ENCODE results near the gene ANAPC1.
A peak's percentile ranks its signal among the peaks of the same experiment; 100 is the strongest.
"Not testable (repeated sequence)": the region's sequence is repeated elsewhere in the genome, so short reads cannot be mapped to it uniquely, and the experiment has no call there.

ANAPC1 gene

GRCh38 chr2:111760697-111761284, 123.2 kb downstream of the ANAPC1 start:
- DNase-seq (ENCODE audit: low spot score in 2 of 2); H3K4me3 Mint-ChIP-seq; H3K36me3 Mint-ChIP-seq; ATAC-seq (ENCODE audit: low read depth); H3K27me3 Mint-ChIP-seq; H3K9me3 Mint-ChIP-seq; H3K4me1 Mint-ChIP-seq; H3K27ac Mint-ChIP-seq: not testable (repeated sequence)

GRCh38 chr2:111752533-111752932, 131.5 kb downstream of the ANAPC1 start:
- not testable (repeated sequence) for H3K9me3 Mint-ChIP-seq; H3K27me3 Mint-ChIP-seq; ATAC-seq (ENCODE audit: low read depth); DNase-seq (ENCODE audit: low spot score in 2 of 2); H3K27ac Mint-ChIP-seq; H3K4me3 Mint-ChIP-seq; H3K36me3 Mint-ChIP-seq; H3K4me1 Mint-ChIP-seq

- H3K9me3 Mint-ChIP-seq; ATAC-seq (ENCODE audit: low read depth); H3K27me3 Mint-ChIP-seq; H3K27ac Mint-ChIP-seq; H3K4me1 Mint-ChIP-seq; H3K36me3 Mint-ChIP-seq; DNase-seq (ENCODE audit: low spot score in 2 of 2); H3K4me3 Mint-ChIP-seq: not testable (repeated sequence)
Measured at GRCh38 chr2:111750641-111751040, 133.4 kb downstream of the ANAPC1 start.

GRCh38 chr2:111748429-111748828, 135.6 kb downstream of the ANAPC1 start:
- not testable (repeated sequence) for H3K4me1 Mint-ChIP-seq; H3K36me3 Mint-ChIP-seq; DNase-seq (ENCODE audit: low spot score in 2 of 2); H3K27ac Mint-ChIP-seq; H3K27me3 Mint-ChIP-seq; ATAC-seq (ENCODE audit: low read depth); H3K4me3 Mint-ChIP-seq; H3K9me3 Mint-ChIP-seq

GRCh38 chr2:111747410-111748115, 136.4 kb downstream of the ANAPC1 start:
- H3K27me3 Mint-ChIP-seq, H3K4me1 Mint-ChIP-seq, H3K9me3 Mint-ChIP-seq, H3K4me3 Mint-ChIP-seq, H3K27ac Mint-ChIP-seq, H3K36me3 Mint-ChIP-seq: not testable (repeated sequence)
- ATAC-seq (ENCODE audit: low read depth) (peak; percentile 94), DNase-seq (ENCODE audit: low spot score in 2 of 2) (peak; percentile 44 to 56)

GRCh38 chr2:111744751-111745150, 139.2 kb downstream of the ANAPC1 start:
- not testable (repeated sequence) for ATAC-seq (ENCODE audit: low read depth); H3K9me3 Mint-ChIP-seq; H3K27ac Mint-ChIP-seq; H3K4me1 Mint-ChIP-seq; H3K27me3 Mint-ChIP-seq; H3K36me3 Mint-ChIP-seq; DNase-seq (ENCODE audit: low spot score in 2 of 2); H3K4me3 Mint-ChIP-seq

GRCh38 chr2:111741517-111741916, 142.5 kb downstream of the ANAPC1 start:
- H3K4me1 Mint-ChIP-seq; DNase-seq (ENCODE audit: low spot score in 2 of 2); H3K27ac Mint-ChIP-seq; H3K4me3 Mint-ChIP-seq; ATAC-seq (ENCODE audit: low read depth); H3K27me3 Mint-ChIP-seq; H3K9me3 Mint-ChIP-seq; H3K36me3 Mint-ChIP-seq: not testable (repeated sequence)

- ATAC-seq (ENCODE audit: low read depth) = peak; percentile 76
- H3K4me1 Mint-ChIP-seq, H3K27ac Mint-ChIP-seq, H3K9me3 Mint-ChIP-seq, H3K36me3 Mint-ChIP-seq, H3K4me3 Mint-ChIP-seq, H3K27me3 Mint-ChIP-seq: not testable (repeated sequence)
- peak in 1 of 2 donors; percentile 16 for DNase-seq (ENCODE audit: low spot score in 2 of 2)
Measured at GRCh38 chr2:111735838-111736721, 147.9 kb downstream of the ANAPC1 start.

GRCh38 chr2:111735420-111735819, 148.6 kb downstream of the ANAPC1 start:
- not testable (repeated sequence) for H3K27ac Mint-ChIP-seq; H3K4me1 Mint-ChIP-seq; ATAC-seq (ENCODE audit: low read depth); H3K9me3 Mint-ChIP-seq; H3K27me3 Mint-ChIP-seq; H3K4me3 Mint-ChIP-seq; DNase-seq (ENCODE audit: low spot score in 2 of 2); H3K36me3 Mint-ChIP-seq

- not testable (repeated sequence) for H3K27ac Mint-ChIP-seq; H3K4me1 Mint-ChIP-seq; H3K4me3 Mint-ChIP-seq; ATAC-seq (ENCODE audit: low read depth); H3K27me3 Mint-ChIP-seq; H3K36me3 Mint-ChIP-seq; DNase-seq (ENCODE audit: low spot score in 2 of 2); H3K9me3 Mint-ChIP-seq
Measured at GRCh38 chr2:111729812-111730458, 154.1 kb downstream of the ANAPC1 start.

GRCh38 chr2:111727611-111728110, 156.3 kb downstream of the ANAPC1 start:
- ATAC-seq (ENCODE audit: low read depth); H3K9me3 Mint-ChIP-seq; H3K4me3 Mint-ChIP-seq; H3K4me1 Mint-ChIP-seq; H3K27me3 Mint-ChIP-seq; H3K36me3 Mint-ChIP-seq; DNase-seq (ENCODE audit: low spot score in 2 of 2); H3K27ac Mint-ChIP-seq: not testable (repeated sequence)

- not testable (repeated sequence) for H3K4me1 Mint-ChIP-seq; H3K36me3 Mint-ChIP-seq; DNase-seq (ENCODE audit: low spot score in 2 of 2); H3K27ac Mint-ChIP-seq; H3K9me3 Mint-ChIP-seq; H3K4me3 Mint-ChIP-seq; H3K27me3 Mint-ChIP-seq
- peak; percentile 37 for ATAC-seq (ENCODE audit: low read depth)
Measured at GRCh38 chr2:111725742-111726141, 158.3 kb downstream of the ANAPC1 start.

- not testable (repeated sequence) for H3K4me3 Mint-ChIP-seq; H3K4me1 Mint-ChIP-seq; H3K36me3 Mint-ChIP-seq; H3K27me3 Mint-ChIP-seq; DNase-seq (ENCODE audit: low spot score in 2 of 2); H3K9me3 Mint-ChIP-seq; H3K27ac Mint-ChIP-seq; ATAC-seq (ENCODE audit: low read depth)
Measured at GRCh38 chr2:111719610-111720009, 164.4 kb downstream of the ANAPC1 start.
